ENCODE measurements around the gene MYL9. TPM values are rescaled to one million over a fixed set of nuclear protein-coding genes. Genes with fewer than 3 reads are reported as not detected.

Gene MYL9
- total RNA-seq, 1 experiment from 2014 or later: 13.3 TPM

DNA sequence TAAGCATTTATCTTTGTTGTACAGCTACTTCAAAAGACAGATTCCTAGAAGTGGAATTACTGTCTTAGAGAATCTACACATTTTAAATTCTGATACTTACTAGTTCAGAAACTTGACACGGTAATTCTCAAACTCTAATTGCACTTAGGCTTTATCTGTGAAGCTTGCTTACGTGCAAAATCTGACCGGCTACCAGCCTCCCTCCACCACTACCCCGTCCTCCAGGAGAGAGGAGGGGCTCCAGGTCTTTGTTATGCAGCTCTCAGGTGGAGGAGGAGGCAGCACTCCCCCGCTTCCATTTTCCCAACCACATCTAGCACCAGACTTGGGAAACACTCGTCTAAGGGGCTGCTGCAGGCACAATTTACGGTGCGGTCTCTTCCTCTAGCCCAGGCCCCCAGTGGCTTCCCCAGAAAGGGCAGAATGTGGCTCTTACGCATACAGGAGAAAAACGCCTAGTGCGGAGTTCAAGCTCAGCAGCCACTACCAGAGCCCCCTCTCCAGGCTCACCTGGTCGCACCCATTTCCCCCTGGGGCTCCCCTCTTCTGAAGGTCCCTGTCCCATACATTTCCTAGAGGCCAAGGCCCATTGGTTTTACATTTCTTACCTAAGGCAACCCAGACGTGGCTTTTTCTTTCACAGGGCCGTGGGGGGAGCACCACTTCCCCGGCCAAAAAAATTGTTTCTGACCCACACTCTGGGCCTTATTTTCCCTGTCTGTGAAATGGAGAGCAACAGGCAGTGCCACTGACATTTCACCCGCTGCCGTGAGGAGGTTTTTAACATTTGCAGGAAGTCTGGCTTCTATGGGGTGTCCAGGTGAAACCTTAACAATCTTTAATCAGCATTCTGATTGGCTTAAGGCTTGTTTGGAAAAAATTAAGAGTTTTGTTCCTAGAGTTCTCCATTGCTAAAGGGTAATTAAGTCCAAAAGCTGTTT, 30.5 kb downstream of the MYL9 start:
- H2AFZ ChIP-seq: no peak overlapping the region

DNA sequence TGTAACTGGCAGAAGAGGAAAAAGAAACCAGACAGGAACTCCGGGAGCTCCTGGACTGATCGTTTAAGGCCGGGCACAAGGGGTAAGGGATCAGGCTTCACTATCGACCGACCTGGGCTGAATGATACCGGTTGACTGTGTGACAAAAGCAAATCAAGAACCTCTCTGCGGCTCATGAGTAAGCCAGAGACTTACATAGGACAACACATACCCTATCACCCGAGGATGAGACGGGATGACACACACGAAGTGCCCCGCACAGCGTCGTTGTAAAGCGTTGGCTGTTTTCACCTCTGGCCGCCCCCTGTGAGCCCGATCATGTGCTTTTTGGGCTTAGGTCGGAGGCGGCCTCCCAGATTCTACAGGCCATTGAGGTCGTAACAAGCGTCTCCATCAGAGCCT, 31.4 kb downstream of the MYL9 start:
- ChIA-PET CTCF (interaction anchor here (0.7 to 1.5 kb wide), 2 partner anchors 12 to 32 kb away, joined by 4 to 5 read pairs; no protein-coding TSS in a partner anchor), POLR2A (ENCODE audit: unreplicated experiment) (interaction anchor here (0.5 to 0.6 kb wide), 3 partner anchors 12 to 1896 kb away, joined by 5 to 18 read pairs (median 6); partner anchors contain the start of gene PIGU)
- Histone ChIP-seq H3K4me3 (peak overlapping the region; percentile 75; the same call in 1 of the 2 replicates), H3K4me1 (replicated peaks; ENCODE audit: insufficient read depth) (peaks cover 18% of the 10 kb centered on the region), H3K9me3 (ENCODE audit: insufficient read depth, low read depth) (no peaks in the 10 kb centered on the region), H3K79me2 (ENCODE audit: low read depth) (peaks cover 13% of the 10 kb centered on the region), H3K9me2 (ENCODE audit: insufficient read depth) (no peaks in the 10 kb centered on the region), H3K27me3 (ENCODE audit: insufficient read depth, low read depth) (no peaks in the 10 kb centered on the region), H3K4me2 (peak overlapping the region; percentile 95), H4K20me1 (ENCODE audit: insufficient read depth) (no peaks in the 10 kb centered on the region), H3K36me3 (ENCODE audit: low read depth) (no peaks in the 10 kb centered on the region), H2AFZ (no peak overlapping the region), H3K27ac (no peak overlapping the region), H3F3A (ENCODE audit: insufficient read depth, low read depth) (peaks cover 49% of the 10 kb centered on the region)
- TSS peak; percentile 77 for BruUV-seq (replicated peaks)
- no peak for DNase-seq
- TF ChIP-seq, protein P1, sequence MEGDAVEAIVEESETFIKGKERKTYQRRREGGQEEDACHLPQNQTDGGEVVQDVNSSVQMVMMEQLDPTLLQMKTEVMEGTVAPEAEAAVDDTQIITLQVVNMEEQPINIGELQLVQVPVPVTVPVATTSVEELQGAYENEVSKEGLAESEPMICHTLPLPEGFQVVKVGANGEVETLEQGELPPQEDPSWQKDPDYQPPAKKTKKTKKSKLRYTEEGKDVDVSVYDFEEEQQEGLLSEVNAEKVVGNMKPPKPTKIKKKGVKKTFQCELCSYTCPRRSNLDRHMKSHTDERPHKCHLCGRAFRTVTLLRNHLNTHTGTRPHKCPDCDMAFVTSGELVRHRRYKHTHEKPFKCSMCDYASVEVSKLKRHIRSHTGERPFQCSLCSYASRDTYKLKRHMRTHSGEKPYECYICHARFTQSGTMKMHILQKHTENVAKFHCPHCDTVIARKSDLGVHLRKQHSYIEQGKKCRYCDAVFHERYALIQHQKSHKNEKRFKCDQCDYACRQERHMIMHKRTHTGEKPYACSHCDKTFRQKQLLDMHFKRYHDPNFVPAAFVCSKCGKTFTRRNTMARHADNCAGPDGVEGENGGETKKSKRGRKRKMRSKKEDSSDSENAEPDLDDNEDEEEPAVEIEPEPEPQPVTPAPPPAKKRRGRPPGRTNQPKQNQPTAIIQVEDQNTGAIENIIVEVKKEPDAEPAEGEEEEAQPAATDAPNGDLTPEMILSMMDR (conservative IDR thresholded peaks at IDR 0.05): no peak
- no peak for TF ChIP-seq EZH2 (IDR thresholded peaks at IDR 0.05; ENCODE audit: low read depth)
- intact Hi-C loops (cut with micrococcal nuclease; ENCODE audit: unreplicated experiment): loop anchor here (10.0 kb wide), 1 partner anchor 1118 kb away; the partner anchor contains the start of gene CEP250

More for the DNA sequence above, 30.5 kb downstream of the MYL9 start:
- intact Hi-C loops (cut with micrococcal nuclease; ENCODE audit: unreplicated experiment): loop anchor here (10.0 kb wide), 1 partner anchor 1117 kb away; the partner anchor contains the start of gene CEP250
- H3K9me3 ChIP-seq (ENCODE audit: insufficient read depth, low read depth): no peaks in the 10 kb centered on the region
- H3F3A ChIP-seq (ENCODE audit: insufficient read depth, low read depth): peaks cover 49% of the 10 kb centered on the region
- ChIA-PET CTCF (interaction anchor here (1.5 kb wide), 1 partner anchor 33 kb away, joined by 4 read pairs; no protein-coding TSS in a partner anchor), POLR2A (ENCODE audit: unreplicated experiment) (interaction anchor here (0.6 kb wide), 1 partner anchor 12 kb away, joined by 6 read pairs; no protein-coding TSS in a partner anchor)
- no TSS peak for BruUV-seq (replicated peaks)
- H3K79me2 ChIP-seq (ENCODE audit: low read depth): peaks cover 13% of the 10 kb centered on the region
- H3K27me3 ChIP-seq (ENCODE audit: insufficient read depth, low read depth): no peaks in the 10 kb centered on the region
- no peak for DNase-seq
- H3K36me3 ChIP-seq (ENCODE audit: low read depth): no peaks in the 10 kb centered on the region
- no peak overlapping the region for H3K4me3 ChIP-seq
- no peak overlapping the region for H3K4me2 ChIP-seq
- no peaks in the 10 kb centered on the region for H3K9me2 ChIP-seq (ENCODE audit: insufficient read depth)
- no peak overlapping the region for H3K27ac ChIP-seq
- H4K20me1 ChIP-seq (ENCODE audit: insufficient read depth): no peaks in the 10 kb centered on the region
- TF ChIP-seq EZH2 (IDR thresholded peaks at IDR 0.05; ENCODE audit: low read depth): no peak
- TF ChIP-seq, protein P1 (conservative IDR thresholded peaks at IDR 0.05): no peak
- peaks cover 18% of the 10 kb centered on the region for H3K4me1 ChIP-seq (replicated peaks; ENCODE audit: insufficient read depth)

DNA sequence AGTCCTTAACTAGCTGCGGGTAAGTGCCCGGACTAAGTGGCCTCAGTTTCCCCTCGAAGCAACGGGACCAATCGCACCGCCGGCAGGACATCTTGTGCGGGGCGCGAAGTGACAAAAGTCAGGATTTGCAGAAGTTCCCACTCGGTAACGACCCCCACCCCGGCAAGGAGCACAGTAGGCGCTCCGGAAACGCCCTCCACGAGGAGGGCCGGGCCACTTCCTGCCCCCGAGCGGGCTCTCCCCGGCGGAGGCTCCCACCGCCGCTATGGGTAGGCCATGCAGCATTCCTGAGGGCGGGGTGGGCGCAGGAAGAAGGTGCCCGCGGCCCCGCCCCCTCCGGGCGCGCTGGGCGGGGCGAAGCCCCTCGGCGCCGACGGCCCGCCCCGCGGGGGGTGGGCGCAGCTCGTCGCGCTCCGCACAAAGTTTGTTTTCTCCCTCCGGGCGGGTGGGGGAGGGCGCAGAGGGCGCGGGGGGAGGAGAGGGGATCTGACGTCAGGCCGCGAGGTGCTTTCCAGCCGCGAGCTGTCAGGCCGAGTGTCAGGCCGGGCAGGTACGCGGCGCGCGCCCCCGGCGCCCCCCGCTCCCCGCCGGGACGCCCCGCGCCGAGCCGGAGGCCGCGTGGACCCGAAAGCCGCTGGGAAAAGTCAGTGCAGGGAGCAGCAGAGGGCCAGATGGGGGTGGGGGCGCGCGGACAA, 31.9 kb downstream of the MYL9 start, which contains the start of gene TGIF2:
TSS of gene TGIF2 (plus strand) at position 495 of the 695 bp plus-strand sequence. CDS start 5,178 bp downstream, outside the sequence.
- H3K4me1 ChIP-seq (replicated peaks; ENCODE audit: insufficient read depth): peaks cover 18% of the 10 kb centered on the region
- ChIA-PET POLR2A (ENCODE audit: unreplicated experiment) (interaction anchor here (0.5 to 0.8 kb wide), 4 partner anchors 113 to 1897 kb away, joined by 3 to 18 read pairs (median 4); partner anchors contain the start of genes NDRG3 and PIGU), CTCF (interaction anchor here (0.6 to 1.5 kb wide), 3 partner anchors 12 to 173 kb away, joined by 4 to 5 read pairs (median 4); partner anchors contain the start of gene NDRG3)
- peaks cover 49% of the 10 kb centered on the region for H3F3A ChIP-seq (ENCODE audit: insufficient read depth, low read depth)
- H3K36me3 ChIP-seq (ENCODE audit: low read depth): no peaks in the 10 kb centered on the region
- H3K4me3 ChIP-seq: peak within 1 kb of the TSS; percentile 75
- H3K79me2 ChIP-seq (ENCODE audit: low read depth): peaks cover 13% of the 10 kb centered on the region
- H3K9me3 ChIP-seq (ENCODE audit: insufficient read depth, low read depth): no peaks in the 10 kb centered on the region
- H3K9me2 ChIP-seq (ENCODE audit: insufficient read depth): no peaks in the 10 kb centered on the region
- peak within 1 kb of the TSS; percentile 95 for H3K4me2 ChIP-seq
- BruUV-seq (replicated peaks): no TSS peak
- intact Hi-C loops (cut with micrococcal nuclease; ENCODE audit: unreplicated experiment): loop anchor here (10.0 kb wide), 1 partner anchor 1118 kb away; the partner anchor contains the start of gene CEP250
- DNase-seq: peak; percentile 52 to 91
- no peak within 1 kb of the TSS for H3K27ac ChIP-seq
- peak within 1 kb of the TSS; percentile 96 for H2AFZ ChIP-seq
- H4K20me1 ChIP-seq (ENCODE audit: insufficient read depth): no peaks in the 10 kb centered on the region
- H3K27me3 ChIP-seq (ENCODE audit: insufficient read depth, low read depth): no peaks in the 10 kb centered on the region
- TF ChIP-seq, protein P1 (conservative IDR thresholded peaks at IDR 0.05): no peak
- no peak for TF ChIP-seq EZH2 (IDR thresholded peaks at IDR 0.05; ENCODE audit: low read depth)
